Adrenal gland (tissue), 5 donors: ENCODE results near the gene KHSRP.

Experiments
- POLR2A ChIP-seq, 2 donors: fragments of 450-650 bp; IDR thresholded peaks; one replicate each; pipeline ENCODE4 v1.6.1; 2017; ENCODE audit warnings: antibody characterized with exemption in 2 of 2, mild to moderate bottlenecking in 2 of 2, moderate library complexity in 1 of 2
- TF ChIP-seq, protein P1 (sequence below), 6 experiments: fragments of 450-650 bp in 4 of 6; fragments of 200-600 bp in 2 of 6; sonication (generic) in 1 of 6; IDR thresholded peaks; 1 replicate in 5 of 6; 2 replicates in 1 of 6; pipeline versions ENCODE4 v1.5.1 to v1.8.0; 2016 to 2021; ENCODE audit warnings: antibody characterized with exemption in 6 of 6, mild to moderate bottlenecking in 2 of 6, moderate library complexity in 1 of 6
- donor health status: DM: no; HTN: no; CAD: no.

DNA sequence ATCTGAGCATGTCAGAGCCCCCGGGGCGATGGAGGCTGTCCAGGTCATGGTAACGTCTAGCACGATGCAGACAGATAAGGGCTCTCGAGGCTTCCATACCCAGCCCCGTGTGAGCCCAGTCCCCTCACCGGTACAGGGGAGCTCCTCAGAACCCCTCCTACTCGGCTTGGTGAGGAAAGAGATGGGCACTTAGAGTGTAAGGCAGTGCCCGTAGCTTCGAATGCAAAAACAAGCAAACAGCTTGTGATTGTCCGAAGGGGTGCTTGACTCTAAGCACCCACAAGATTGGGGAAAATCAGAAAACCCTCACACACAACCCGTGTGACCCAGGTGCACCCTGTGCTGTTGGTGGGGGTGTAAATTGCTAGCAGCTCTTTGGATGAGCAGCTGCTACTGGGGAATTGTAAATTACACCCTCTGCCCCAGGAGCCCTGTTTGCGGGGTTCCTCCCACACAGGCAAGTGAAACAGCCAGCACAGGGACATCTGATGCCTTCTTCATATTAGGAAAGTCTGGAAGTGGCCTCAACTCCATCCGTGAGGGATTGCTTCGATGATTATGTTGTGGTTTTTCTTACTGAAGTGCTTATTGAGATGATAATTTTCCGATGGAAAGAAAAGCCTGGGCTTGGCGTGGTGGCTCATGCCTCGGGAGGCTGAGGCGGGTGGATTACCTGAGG is 48.0 kb downstream of the KHSRP start:
- TF ChIP-seq, protein P1, sequence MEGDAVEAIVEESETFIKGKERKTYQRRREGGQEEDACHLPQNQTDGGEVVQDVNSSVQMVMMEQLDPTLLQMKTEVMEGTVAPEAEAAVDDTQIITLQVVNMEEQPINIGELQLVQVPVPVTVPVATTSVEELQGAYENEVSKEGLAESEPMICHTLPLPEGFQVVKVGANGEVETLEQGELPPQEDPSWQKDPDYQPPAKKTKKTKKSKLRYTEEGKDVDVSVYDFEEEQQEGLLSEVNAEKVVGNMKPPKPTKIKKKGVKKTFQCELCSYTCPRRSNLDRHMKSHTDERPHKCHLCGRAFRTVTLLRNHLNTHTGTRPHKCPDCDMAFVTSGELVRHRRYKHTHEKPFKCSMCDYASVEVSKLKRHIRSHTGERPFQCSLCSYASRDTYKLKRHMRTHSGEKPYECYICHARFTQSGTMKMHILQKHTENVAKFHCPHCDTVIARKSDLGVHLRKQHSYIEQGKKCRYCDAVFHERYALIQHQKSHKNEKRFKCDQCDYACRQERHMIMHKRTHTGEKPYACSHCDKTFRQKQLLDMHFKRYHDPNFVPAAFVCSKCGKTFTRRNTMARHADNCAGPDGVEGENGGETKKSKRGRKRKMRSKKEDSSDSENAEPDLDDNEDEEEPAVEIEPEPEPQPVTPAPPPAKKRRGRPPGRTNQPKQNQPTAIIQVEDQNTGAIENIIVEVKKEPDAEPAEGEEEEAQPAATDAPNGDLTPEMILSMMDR (IDR thresholded peaks at IDR 0.05), result no peak
- TF ChIP-seq POLR2A (IDR thresholded peaks at IDR 0.05), result no peak
